SK-N-SH treated with all-trans-retinoic acid at 6 μM for 48 hours (cell line): Measurements from ENCODE around the gene IL12B.

Experiments
- ATAC-seq: fragments of 200-7000 bp; cut with Tn5 transposase; 3 replicates; pipeline ENCODE4 v1.9.1; 2020; ENCODE audit warnings: mild to moderate bottlenecking, moderate library complexity
- ARNTL ChIP-seq: fragments of 450-650 bp; formaldehyde crosslinking; IDR thresholded peaks from 2 replicates; pipeline ENCODE4 v1.5.0; 2020; ENCODE audit warnings: low read depth, mild to moderate bottlenecking, moderate library complexity, borderline replicate concordance
- BACH2 ChIP-seq: fragments of 250-450 bp; sonication (Bioruptor Pico); IDR thresholded peaks from 2 replicates; pipeline ENCODE4 v1.9.0; 2021; ENCODE audit warnings: mild to moderate bottlenecking, borderline replicate concordance
- CREB5 ChIP-seq: fragments of 250-450 bp; sonication (Bioruptor Pico); IDR thresholded peaks from 2 replicates; pipeline ENCODE4 v1.5.1; 2020; ENCODE audit warnings: low read depth, mild to moderate bottlenecking, moderate library complexity
- CSDC2 ChIP-seq: fragments of 250-450 bp; sonication (Bioruptor Pico); IDR thresholded peaks from 2 replicates; pipeline ENCODE4 v1.5.0; 2020; ENCODE audit warnings: mild to moderate bottlenecking, moderate library complexity
- GLIS3 ChIP-seq: fragments of 250-450 bp; sonication (Bioruptor Pico); IDR thresholded peaks from 2 replicates; pipeline ENCODE4 v1.5.0; 2020; ENCODE audit warnings: mild to moderate bottlenecking, moderate library complexity
- OSR1 ChIP-seq: fragments of 250-450 bp; sonication (Bioruptor Pico); IDR thresholded peaks from 2 replicates; pipeline ENCODE4 v1.8.0; 2022; ENCODE audit warnings: moderate library complexity, mild to moderate bottlenecking, inconsistent platforms
- PATZ1 ChIP-seq: fragments of 250-450 bp; sonication (Bioruptor Pico); IDR thresholded peaks from 2 replicates; pipeline ENCODE4 v1.8.0; 2020; ENCODE audit warnings: mild to moderate bottlenecking, moderate library complexity, borderline replicate concordance
- PPARA ChIP-seq: fragments of 250-450 bp; sonication (Bioruptor Pico); IDR thresholded peaks from 2 replicates; pipeline ENCODE4 v1.5.0; 2020; ENCODE audit warnings: mild to moderate bottlenecking, borderline replicate concordance
- RARB ChIP-seq: fragments of 250-450 bp; sonication (Bioruptor Pico); IDR thresholded peaks from 2 replicates; pipeline ENCODE4 v1.8.0; 2021; ENCODE audit warnings: mild to moderate bottlenecking, moderate library complexity
- SNAI2 ChIP-seq: fragments of 250-450 bp; sonication (Bioruptor Pico); IDR thresholded peaks from 2 replicates; pipeline ENCODE4 v1.5.0; 2020; ENCODE audit warnings: mild to moderate bottlenecking, moderate library complexity
- TCF4 ChIP-seq: fragments of 250-450 bp; sonication (Bioruptor Pico); IDR thresholded peaks from 2 replicates; pipeline ENCODE4 v1.8.0; 2021; ENCODE audit warnings: mild to moderate bottlenecking, moderate library complexity, borderline replicate concordance
- TOX ChIP-seq: fragments of 250-450 bp; sonication (Bioruptor Pico); IDR thresholded peaks from 2 replicates; pipeline ENCODE4 v1.8.0; 2021; ENCODE audit warnings: mild to moderate bottlenecking, moderate library complexity, borderline replicate concordance
- TSHZ2 ChIP-seq: fragments of 250-450 bp; sonication (Bioruptor Pico); IDR thresholded peaks from 2 replicates; pipeline ENCODE4 v1.5.0; 2020; ENCODE audit warnings: mild to moderate bottlenecking, moderate library complexity
- ZFP3 ChIP-seq: fragments of 250-450 bp; sonication (Bioruptor Pico); IDR thresholded peaks from 2 replicates; pipeline ENCODE4 v1.5.0; 2020; ENCODE audit warnings: mild to moderate bottlenecking, moderate library complexity
- ZFP30 ChIP-seq: fragments of 450-650 bp; formaldehyde crosslinking; IDR thresholded peaks from 2 replicates; pipeline ENCODE4 v1.5.0; 2022; ENCODE audit warnings: mild to moderate bottlenecking, moderate library complexity
- ZNF565 ChIP-seq: fragments of 450-650 bp; formaldehyde crosslinking; conservative IDR thresholded peaks from 2 replicates; pipeline ENCODE4 v1.5.0; 2020; ENCODE audit warnings: low read depth, mild to moderate bottlenecking, moderate library complexity
- ZNF70 ChIP-seq: fragments of 450-650 bp; formaldehyde crosslinking; IDR thresholded peaks from 2 replicates; pipeline ENCODE4 v1.5.0; 2020; ENCODE audit warnings: mild to moderate bottlenecking, moderate library complexity
- ZNF8 ChIP-seq: fragments of 450-650 bp; formaldehyde crosslinking; IDR thresholded peaks from 2 replicates; pipeline ENCODE4 v1.5.0; 2020; ENCODE audit warnings: mild to moderate bottlenecking, moderate library complexity
- TF ChIP-seq, protein P1 (sequence below): fragments of 250-450 bp; sonication (Bioruptor Pico); IDR thresholded peaks from 2 replicates; pipeline ENCODE4 v1.8.0; 2021; ENCODE audit warnings: low read depth, mild to moderate bottlenecking, moderate library complexity, borderline replicate concordance
- TF ChIP-seq, protein P2 (sequence below): fragments of 250-450 bp; sonication (Bioruptor Pico); IDR thresholded peaks from 2 replicates; pipeline ENCODE4 v1.5.1; 2021; ENCODE audit warnings: mild to moderate bottlenecking, moderate library complexity

Gene IL12B

GRCh38 chr5:159336586-159336985 is 6.3 kb upstream of the IL12B start:
- ATAC-seq: no peak
- TF ChIP-seq TCF4: no peak
- TF ChIP-seq RARB (CRISPR knock-in tag): no peak
- TF ChIP-seq ZNF70 (CRISPR knock-in tag): no peak
- TF ChIP-seq, protein P1, sequence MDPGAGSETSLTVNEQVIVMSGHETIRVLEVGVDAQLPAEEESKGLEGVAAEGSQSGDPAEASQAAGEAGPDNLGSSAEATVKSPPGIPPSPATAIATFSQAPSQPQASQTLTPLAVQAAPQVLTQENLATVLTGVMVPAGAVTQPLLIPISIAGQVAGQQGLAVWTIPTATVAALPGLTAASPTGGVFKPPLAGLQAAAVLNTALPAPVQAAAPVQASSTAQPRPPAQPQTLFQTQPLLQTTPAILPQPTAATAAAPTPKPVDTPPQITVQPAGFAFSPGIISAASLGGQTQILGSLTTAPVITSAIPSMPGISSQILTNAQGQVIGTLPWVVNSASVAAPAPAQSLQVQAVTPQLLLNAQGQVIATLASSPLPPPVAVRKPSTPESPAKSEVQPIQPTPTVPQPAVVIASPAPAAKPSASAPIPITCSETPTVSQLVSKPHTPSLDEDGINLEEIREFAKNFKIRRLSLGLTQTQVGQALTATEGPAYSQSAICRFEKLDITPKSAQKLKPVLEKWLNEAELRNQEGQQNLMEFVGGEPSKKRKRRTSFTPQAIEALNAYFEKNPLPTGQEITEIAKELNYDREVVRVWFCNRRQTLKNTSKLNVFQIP (CRISPR knock-in tag): no peak
- no peak for TF ChIP-seq CREB5
- TF ChIP-seq SNAI2 (CRISPR knock-in tag): no peak
- TF ChIP-seq ZNF8 (CRISPR knock-in tag): no peak
- no peak for TF ChIP-seq CSDC2
- TF ChIP-seq, protein P2, sequence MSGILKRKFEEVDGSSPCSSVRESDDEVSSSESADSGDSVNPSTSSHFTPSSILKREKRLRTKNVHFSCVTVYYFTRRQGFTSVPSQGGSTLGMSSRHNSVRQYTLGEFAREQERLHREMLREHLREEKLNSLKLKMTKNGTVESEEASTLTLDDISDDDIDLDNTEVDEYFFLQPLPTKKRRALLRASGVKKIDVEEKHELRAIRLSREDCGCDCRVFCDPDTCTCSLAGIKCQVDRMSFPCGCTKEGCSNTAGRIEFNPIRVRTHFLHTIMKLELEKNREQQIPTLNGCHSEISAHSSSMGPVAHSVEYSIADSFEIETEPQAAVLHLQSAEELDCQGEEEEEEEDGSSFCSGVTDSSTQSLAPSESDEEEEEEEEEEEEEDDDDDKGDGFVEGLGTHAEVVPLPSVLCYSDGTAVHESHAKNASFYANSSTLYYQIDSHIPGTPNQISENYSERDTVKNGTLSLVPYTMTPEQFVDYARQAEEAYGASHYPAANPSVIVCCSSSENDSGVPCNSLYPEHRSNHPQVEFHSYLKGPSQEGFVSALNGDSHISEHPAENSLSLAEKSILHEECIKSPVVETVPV: no peak
- TF ChIP-seq GLIS3 (CRISPR knock-in tag): no peak
- no peak for TF ChIP-seq ZNF565
- TF ChIP-seq, all 23 proteins: peak for 0

DNA sequence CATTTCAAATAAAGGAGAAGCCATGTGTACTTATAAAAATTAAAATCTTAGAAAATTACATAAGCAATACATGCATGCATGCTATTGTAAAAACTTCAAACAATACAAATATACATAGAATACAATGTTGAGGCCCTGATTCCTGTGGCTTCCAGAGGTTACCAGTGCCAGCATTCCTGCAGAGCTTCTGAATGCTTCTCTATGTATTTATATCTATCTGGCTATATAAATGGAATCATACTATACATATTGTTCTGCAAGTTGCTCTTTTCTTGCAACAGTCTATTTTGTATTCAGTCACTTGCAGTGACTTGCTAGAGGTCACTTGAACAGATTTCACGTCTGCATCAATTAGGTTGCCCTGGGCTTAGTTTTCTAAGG is 3.2 kb upstream of the IL12B start:
- ATAC-seq: no peak
- TF ChIP-seq TCF4 (no peak), ZNF565 (no peak), OSR1 (no peak), ZFP30 (CRISPR knock-in tag) (no peak), ARNTL (CRISPR knock-in tag) (no peak), TSHZ2 (CRISPR knock-in tag) (no peak), PPARA (no peak), BACH2 (CRISPR knock-in tag) (no peak), PATZ1 (CRISPR knock-in tag) (no peak), ZFP3 (CRISPR knock-in tag) (no peak), ZNF8 (CRISPR knock-in tag) (no peak), ZNF70 (CRISPR knock-in tag) (no peak), RARB (CRISPR knock-in tag) (no peak), TOX (CRISPR knock-in tag) (no peak)
- TF ChIP-seq, protein P1 (CRISPR knock-in tag): no peak
- TF ChIP-seq, all 23 proteins: peak for 0
